OCI-LY7 (cell line): ENCODE results near the gene GMDS. TPM values are rescaled to one million over a fixed set of nuclear protein-coding genes. Genes with fewer than 3 reads are reported as not detected.

Experiments used
- BruUV-seq: library from RNA; stranded (reverse); fragments of 400-500 nt; replicated peaks from 2 replicates; lab custom pipeline; 2021; lab: Mats Ljungman, UMichigan
- CTCF ChIA-PET: fragments of 300-600 bp; sonication (Branson Sonifier 250); formaldehyde crosslinking; loops from one replicate; lab custom pipeline; 2022; ENCODE audit warnings: antibody characterized with exemption; ENCODE audit not compliant: unreplicated experiment; lab: Charles Lee
- POLR2A ChIA-PET: fragments of 300-600 bp; sonication (Branson Sonifier 250); formaldehyde crosslinking; loops from one replicate; lab custom pipeline; 2022; ENCODE audit warnings: antibody characterized with exemption; lab: Charles Lee
- DNase-seq: peaks from one replicate; pipeline ENCODE4 v3.0.0-alpha.2; 2015; ENCODE audit warnings: low spot score
- H2AFZ ChIP-seq: fragments of 200-600 bp; sonication (generic), shearing (Covaris generic); 2 replicates; pipeline ENCODE4 v1.6.1; 2014; ENCODE audit warnings: mild to moderate bottlenecking, antibody characterized with exemption, low read length, moderate library complexity
- H3K27ac ChIP-seq: fragments of 200-600 bp; sonication (generic); 2 replicates; pipeline ENCODE4 v1.5.1; 2014; ENCODE audit warnings: mixed run types, low read depth, mild to moderate bottlenecking, moderate library complexity, low read length, inconsistent platforms; ENCODE audit not compliant: poor library complexity, severe bottlenecking
- H3K36me3 ChIP-seq: fragments of 200-600 bp; sonication (generic); 2 replicates; pipeline ENCODE4 v1.6.1; 2014; ENCODE audit warnings: mild to moderate bottlenecking, antibody characterized with exemption, low read length, moderate library complexity, mixed read lengths; ENCODE audit not compliant: insufficient read depth
- H3K4me1 ChIP-seq: fragments of 200-600 bp; sonication (generic); 2 replicates; pipeline ENCODE4 v1.5.1; 2014; ENCODE audit warnings: mild to moderate bottlenecking, low read length; ENCODE audit not compliant: insufficient read depth, poor library complexity, severe bottlenecking
- H3K4me2 ChIP-seq: fragments of 200-600 bp; sonication (generic); 2 replicates; pipeline ENCODE4 v1.6.1; 2014; ENCODE audit warnings: mild to moderate bottlenecking, low read length
- H3K4me3 ChIP-seq: fragments of 200-600 bp; sonication (generic); 2 replicates; pipeline ENCODE4 v1.5.1; 2014; ENCODE audit warnings: mild to moderate bottlenecking, low read depth, low read length; ENCODE audit not compliant: poor library complexity, severe bottlenecking
- H3K79me2 ChIP-seq: fragments of 200-600 bp; sonication (generic); 2 replicates; pipeline ENCODE4 v1.6.1; 2016; ENCODE audit warnings: low read depth, mild to moderate bottlenecking, low read length, moderate library complexity, mixed read lengths; ENCODE audit not compliant: insufficient read depth
- H3K9me2 ChIP-seq: fragments of 200-600 bp; sonication (generic); 2 replicates; pipeline ENCODE4 v1.6.1; 2016; ENCODE audit warnings: mild to moderate bottlenecking, low read length, mixed read lengths; ENCODE audit not compliant: insufficient read depth
- H3K9me3 ChIP-seq: fragments of 200-600 bp; sonication (generic); 2 replicates; pipeline ENCODE4 v1.6.1; 2014; ENCODE audit warnings: mild to moderate bottlenecking, mixed run types, low read length, mixed read lengths
- H4K20me1 ChIP-seq: fragments of 200-600 bp; sonication (generic); 2 replicates; pipeline ENCODE4 v1.6.1; 2014; ENCODE audit warnings: mild to moderate bottlenecking, antibody characterized with exemption, low read length, moderate library complexity, mixed read lengths; ENCODE audit not compliant: insufficient read depth
- EZH2phosphoT487 ChIP-seq: fragments of 200-600 bp; sonication (generic); IDR thresholded peaks from 2 replicates; pipeline ENCODE4 v1.6.1; 2018; ENCODE audit warnings: low read depth, borderline replicate concordance, mild to moderate bottlenecking, mixed run types, antibody characterized with exemption, low read length, moderate library complexity, mixed read lengths
- intact Hi-C: fragments of 100-400 bp; cut with micrococcal nuclease; formaldehyde crosslinking; loops from one replicate; pipeline ENCODE4 v1.10.0; 2022; ENCODE audit not compliant: unreplicated experiment
- total RNA-seq, 2 experiments: library from RNA; depleted of rRNA in 1 of 2; stranded (reverse); fragments of >200 nt in 1 of 2; shearing (Covaris generic) in 1 of 2; gene quantifications; 2 replicates each; pipeline ENCODE4 v1.2.3, GENCODE V29; 2014 to 2022
- TF ChIP-seq, protein P1 (sequence below): fragments of 200-600 bp; sonication (generic); conservative IDR thresholded peaks from 2 replicates; pipeline ENCODE4 v1.5.1; 2014; ENCODE audit warnings: mild to moderate bottlenecking, antibody characterized with exemption, low read length, moderate library complexity, mixed read lengths

Gene GMDS
- total RNA-seq, 2 experiments from 2014 or later = 9.9 to 26.8 TPM

DNA sequence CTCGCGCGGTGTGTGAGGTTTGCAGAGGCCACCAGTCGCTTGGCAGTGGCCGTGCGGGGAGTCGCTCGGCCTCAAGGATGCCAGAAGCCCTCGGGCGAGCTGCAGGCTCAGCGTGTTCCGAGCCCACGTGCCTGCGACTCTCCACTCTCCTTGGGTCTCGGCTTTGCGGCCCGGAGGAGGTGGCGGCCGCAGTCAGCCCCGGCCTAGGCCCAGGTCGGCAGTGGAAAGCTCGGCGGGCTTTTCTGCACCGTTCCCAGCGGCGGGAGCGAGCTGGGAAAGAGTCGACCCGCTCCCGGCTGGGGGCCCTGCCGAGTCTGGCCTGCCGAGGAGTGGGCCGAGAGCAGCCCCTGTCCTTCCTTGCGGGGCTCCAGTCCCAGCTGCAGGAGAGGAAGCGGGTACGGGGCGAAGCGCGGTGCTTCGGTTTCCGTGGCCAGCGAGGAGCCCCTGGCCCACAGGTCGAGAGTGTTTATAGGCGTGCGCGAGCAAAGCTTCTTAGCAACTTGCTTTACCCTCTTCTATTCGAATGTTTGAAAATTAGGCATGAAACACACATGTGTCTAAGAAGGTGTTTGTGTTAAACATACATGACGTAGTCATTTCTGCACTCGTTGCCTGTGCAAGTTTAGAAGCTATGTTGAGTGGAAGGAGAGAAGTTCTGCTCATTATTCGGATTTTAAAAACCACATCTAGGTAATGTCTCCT, 630.1 kb downstream of the GMDS start:
- Histone ChIP-seq H3K9me3 (no peaks in the 10 kb centered on the region), H3K9me2 (no peaks in the 10 kb centered on the region), H3K36me3 (no peaks in the 10 kb centered on the region), H3K79me2 (no peaks in the 10 kb centered on the region), H3K4me1 (no peaks in the 10 kb centered on the region), H3K4me3 (no peak overlapping the region), H4K20me1 (0 out of 2 replicates have a peak, but pooled peaks cover 3% of the 10 kb centered on the region), H2AFZ (no peak overlapping the region), H3K4me2 (no peak overlapping the region), H3K27ac (no peak overlapping the region)
- BruUV-seq = no TSS peak
- DNase-seq = no peak
- CTCF ChIA-PET = no interaction called here
- TF ChIP-seq, protein P1, sequence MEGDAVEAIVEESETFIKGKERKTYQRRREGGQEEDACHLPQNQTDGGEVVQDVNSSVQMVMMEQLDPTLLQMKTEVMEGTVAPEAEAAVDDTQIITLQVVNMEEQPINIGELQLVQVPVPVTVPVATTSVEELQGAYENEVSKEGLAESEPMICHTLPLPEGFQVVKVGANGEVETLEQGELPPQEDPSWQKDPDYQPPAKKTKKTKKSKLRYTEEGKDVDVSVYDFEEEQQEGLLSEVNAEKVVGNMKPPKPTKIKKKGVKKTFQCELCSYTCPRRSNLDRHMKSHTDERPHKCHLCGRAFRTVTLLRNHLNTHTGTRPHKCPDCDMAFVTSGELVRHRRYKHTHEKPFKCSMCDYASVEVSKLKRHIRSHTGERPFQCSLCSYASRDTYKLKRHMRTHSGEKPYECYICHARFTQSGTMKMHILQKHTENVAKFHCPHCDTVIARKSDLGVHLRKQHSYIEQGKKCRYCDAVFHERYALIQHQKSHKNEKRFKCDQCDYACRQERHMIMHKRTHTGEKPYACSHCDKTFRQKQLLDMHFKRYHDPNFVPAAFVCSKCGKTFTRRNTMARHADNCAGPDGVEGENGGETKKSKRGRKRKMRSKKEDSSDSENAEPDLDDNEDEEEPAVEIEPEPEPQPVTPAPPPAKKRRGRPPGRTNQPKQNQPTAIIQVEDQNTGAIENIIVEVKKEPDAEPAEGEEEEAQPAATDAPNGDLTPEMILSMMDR = no peak
- no peak for TF ChIP-seq EZH2phosphoT487
- intact Hi-C loops = no loop called here
- POLR2A ChIA-PET = interaction anchor here (0.7 kb wide), 1 partner anchor 288 kb away, joined by 3 read pairs; no protein-coding TSS in a partner anchor

GRCh38 chr6:1614448-1615150, 630.8 kb downstream of the GMDS start:
- no peaks in the 10 kb centered on the region for H3K4me1 ChIP-seq
- DNase-seq = no peak
- no peak overlapping the region for H3K4me3 ChIP-seq
- TF ChIP-seq, protein P1 = no peak
- H3K9me2 ChIP-seq = no peaks in the 10 kb centered on the region
- H4K20me1 ChIP-seq = 0 out of 2 replicates have a peak, but pooled peaks cover 3% of the 10 kb centered on the region
- no peak overlapping the region for H2AFZ ChIP-seq
- H3K79me2 ChIP-seq = no peaks in the 10 kb centered on the region
- CTCF ChIA-PET = no interaction called here
- H3K9me3 ChIP-seq = no peaks in the 10 kb centered on the region
- H3K36me3 ChIP-seq = no peaks in the 10 kb centered on the region
- no peak overlapping the region for H3K27ac ChIP-seq
- H3K4me2 ChIP-seq = no peak overlapping the region
- BruUV-seq = no TSS peak
- POLR2A ChIA-PET = interaction anchor here (0.7 kb wide), 1 partner anchor 320 kb away, joined by 3 read pairs; no protein-coding TSS in a partner anchor
- intact Hi-C loops = no loop called here
